GM15510 (cell line): ENCODE results near the gene LMNA.

Experiments
- POLR2A ChIP-seq: IDR thresholded peaks from 3 replicates; pipeline ENCODE4 v1.6.1; 2011; ENCODE audit warnings: borderline replicate concordance; ENCODE audit not compliant: insufficient read length; ENCODE audit errors: extremely low read depth

The LMNA gene

DNA sequence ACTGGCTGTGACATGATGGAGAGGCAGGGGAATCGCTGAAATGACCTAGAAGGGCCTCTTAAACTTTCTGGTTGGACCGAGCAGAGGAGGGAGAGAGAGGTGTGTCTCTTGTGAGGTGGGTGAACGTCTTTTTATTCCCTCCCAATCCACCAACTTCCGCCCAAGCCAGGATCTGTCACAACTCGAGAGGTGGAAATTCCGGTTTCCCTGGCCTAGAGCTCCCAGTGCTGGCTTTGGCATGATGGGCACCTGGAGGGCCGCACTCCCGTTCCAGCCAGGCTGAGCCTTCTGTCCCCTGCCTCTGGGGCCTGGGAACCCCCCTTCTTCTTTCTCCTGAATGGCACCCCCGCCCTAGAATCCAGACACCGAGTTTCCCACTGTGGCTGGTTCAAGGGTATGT lies 38.9 kb downstream of the LMNA start, which contains the start of gene SEMA4A:
TSS of gene SEMA4A (plus strand) at position 224 of the 400 bp plus-strand sequence. CDS start 994 bp downstream, outside the sequence.
- no peak for TF ChIP-seq POLR2A

DNA sequence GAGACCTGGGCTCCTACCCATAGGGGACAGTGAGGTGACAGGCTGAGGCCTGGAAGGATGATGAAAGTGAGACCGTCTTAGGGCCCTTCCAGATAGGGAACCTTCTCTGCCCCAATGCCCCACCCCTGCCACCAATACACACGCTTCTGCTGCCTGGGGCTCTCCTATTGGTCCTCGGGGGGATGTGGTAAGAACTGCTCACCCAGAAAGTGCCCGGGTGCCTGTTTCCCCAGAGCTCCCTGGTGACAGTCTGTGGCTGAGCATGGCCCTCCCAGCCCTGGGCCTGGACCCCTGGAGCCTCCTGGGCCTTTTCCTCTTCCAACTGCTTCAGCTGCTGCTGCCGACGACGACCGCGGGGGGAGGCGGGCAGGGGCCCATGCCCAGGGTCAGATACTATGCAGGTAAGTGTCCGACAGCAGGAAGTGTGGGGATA lies 39.8 kb downstream of the LMNA start:
- peak; percentile 67 for TF ChIP-seq POLR2A

- TF ChIP-seq POLR2A = no peak
These were observed 41.4 kb downstream of the LMNA start for GRCh38 chr1:156155756-156156510.

DNA sequence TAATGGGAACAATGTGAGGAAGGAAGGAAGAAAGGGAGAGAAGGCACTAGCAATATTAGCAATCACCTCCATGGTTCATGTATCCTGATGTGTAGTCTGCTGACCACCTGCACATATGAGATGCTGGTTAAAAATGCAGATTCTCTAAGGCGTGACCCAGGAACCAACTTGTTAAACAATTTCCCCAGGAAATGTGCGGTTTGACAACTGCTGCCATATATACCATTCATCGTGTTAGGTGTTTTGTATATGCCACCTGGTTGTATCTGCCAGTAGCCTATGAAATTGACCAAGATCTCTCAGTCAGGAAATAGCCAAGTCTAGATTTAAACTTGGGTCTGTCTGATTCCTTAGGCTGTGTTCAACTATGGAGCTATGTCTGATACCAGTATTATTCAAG lies 43.0 kb downstream of the LMNA start:
- no peak for TF ChIP-seq POLR2A

- TF ChIP-seq POLR2A = no peak
These were observed 43.5 kb downstream of the LMNA start for GRCh38 chr1:156157966-156158365.

- TF ChIP-seq POLR2A = no peak
These were observed 45.7 kb downstream of the LMNA start for GRCh38 chr1:156160000-156160742.

DNA sequence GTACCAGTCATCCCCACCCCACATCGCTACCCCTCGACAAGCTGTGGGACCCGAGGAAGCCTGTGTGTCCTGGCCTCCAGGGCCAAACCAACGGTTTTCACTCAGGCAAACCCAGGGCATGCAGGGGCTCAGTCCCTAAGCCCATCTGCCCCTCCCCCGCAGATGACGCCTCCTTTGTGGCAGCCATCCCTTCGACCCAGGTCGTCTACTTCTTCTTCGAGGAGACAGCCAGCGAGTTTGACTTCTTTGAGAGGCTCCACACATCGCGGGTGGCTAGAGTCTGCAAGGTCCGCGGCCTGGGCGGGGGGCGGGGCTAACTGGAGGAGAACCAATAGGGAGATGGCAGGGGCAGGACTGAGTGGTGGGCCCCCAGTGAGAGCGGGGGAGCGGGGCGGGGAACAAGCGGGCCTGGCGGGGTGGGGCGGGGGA lies 46.2 kb downstream of the LMNA start:
- no peak for TF ChIP-seq POLR2A

GRCh38 chr1:156162430-156163037 lies 48.0 kb downstream of the LMNA start:
- no peak for TF ChIP-seq POLR2A

DNA sequence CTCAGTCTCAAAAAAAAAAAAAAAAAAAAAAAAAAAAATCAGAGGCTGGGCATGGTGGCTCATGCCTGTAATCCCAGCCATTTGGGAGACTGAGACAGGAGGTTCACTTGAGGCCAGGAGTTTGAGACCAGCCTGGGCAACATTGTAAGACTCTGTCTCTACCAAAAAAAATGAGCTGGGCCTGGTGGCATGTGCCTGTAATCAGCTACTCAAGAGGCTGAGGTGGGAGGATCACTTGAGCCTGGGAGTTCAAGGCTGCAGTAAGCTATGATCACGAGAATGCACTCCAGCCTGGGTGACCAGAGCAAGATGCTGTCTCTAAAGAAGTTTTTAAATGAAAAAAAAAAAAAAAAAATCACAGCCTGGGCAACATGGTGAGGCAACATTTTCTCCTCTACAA lies 49.2 kb downstream of the LMNA start:
- TF ChIP-seq POLR2A = no peak

GRCh38 chr1:156164125-156164831 lies 49.8 kb downstream of the LMNA start:
- TF ChIP-seq POLR2A = no peak

GRCh38 chr1:156165083-156165482 lies 50.6 kb downstream of the LMNA start:
- TF ChIP-seq POLR2A = no peak

DNA sequence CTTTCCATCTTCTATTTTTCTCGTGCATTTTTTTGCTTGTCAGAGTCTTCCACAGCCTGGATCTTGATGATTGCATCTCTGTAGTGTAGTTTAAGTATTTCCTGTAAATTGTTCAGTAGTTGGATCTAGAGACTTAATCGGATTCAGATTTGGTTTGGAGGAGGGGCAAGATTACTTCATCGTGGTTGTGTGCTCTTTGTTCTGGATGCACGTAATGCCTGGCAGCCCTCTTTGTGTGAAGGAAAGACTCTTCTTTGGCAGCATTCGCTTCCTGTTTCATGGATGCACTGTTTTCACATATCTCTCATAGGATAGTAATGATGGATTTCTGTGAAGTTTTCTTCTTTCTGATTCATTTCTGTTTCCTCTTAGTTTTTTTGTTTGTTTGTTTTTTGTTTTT lies 53.0 kb downstream of the LMNA start:
- no peak for TF ChIP-seq POLR2A

DNA sequence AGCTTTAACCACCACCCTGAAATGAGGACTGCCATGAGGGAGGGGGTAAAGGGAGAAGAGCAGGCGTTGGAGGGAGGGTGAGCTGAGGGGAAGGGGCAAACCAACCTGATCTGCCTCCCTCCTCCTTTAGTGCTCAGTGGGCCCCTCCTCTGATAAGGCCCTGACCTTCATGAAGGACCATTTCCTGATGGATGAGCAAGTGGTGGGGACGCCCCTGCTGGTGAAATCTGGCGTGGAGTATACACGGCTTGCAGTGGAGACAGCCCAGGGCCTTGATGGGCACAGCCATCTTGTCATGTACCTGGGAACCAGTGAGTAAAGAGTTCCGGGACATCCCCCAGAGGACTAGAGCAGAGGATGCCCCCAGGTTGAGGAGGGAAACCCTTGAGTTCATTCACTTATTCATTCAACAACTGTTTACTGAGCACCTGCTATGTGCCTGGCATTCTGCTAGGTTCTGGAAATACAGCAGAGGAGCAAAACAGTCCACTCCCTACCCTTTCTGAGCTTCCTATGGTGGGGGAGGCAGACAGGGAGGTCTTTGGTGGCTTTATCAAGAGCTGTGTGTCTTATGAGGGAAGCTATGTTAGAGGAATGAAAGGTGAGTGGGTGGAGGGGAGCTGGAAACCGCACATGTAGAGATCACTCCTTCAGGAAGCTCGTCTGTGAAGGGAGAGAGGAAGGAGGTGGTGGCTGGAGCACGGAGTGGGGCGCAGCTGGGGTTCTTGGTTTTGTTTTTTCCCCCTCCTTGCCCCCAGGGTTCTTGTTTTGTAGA lies 58.4 kb downstream of the LMNA start:
- TF ChIP-seq POLR2A = no peak

- no peak for TF ChIP-seq POLR2A
These were observed 62.2 kb downstream of the LMNA start for GRCh38 chr1:156176610-156177210.
